Measurements from ENCODE around the gene FGFR4.

Gene FGFR4

DNA sequence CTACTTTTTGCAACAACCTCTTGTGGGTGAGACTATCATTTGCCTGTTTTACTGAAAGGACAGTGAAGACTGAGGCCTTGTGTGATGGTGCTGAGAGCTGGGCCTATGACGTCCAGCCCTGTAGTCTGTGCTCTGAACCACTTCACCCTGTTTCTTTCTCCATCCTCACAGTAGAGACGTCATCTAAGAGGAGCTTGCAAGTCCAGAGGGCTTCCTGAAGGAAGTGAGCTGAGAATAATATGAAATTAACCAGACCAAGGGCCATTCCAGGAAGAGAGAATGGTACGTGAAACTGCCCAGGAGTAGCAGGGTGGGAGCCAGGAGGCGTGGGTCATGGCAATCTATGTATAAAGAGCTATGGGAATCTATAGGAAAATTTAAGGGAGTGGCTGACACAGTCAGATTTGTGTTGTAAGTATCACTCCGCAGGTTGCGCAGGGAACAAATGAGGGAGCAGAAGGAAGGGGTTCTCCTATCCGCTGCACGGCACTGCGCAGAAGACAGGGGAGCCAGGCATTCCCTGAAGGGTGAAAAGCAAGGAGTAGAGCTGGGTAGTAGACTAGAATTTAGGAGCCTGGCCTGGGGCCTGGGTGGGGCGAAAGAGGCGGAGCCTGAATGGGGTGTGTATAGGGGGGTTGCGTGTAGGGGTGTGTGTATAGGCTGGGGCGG is 596 bp upstream of the FGFR4 start:
- DNase-seq (ENCODE audit: low spot score) = peak; percentile 47

- no peak for DNase-seq (ENCODE audit: low spot score)
Observed at GRCh38 chr5:177087398-177088005, 787 bp downstream of the FGFR4 start.

- DNase-seq (ENCODE audit: low spot score) = no peak
Observed at GRCh38 chr5:177089127-177089526, 2.4 kb downstream of the FGFR4 start.

GRCh38 chr5:177089825-177090641 is 3.3 kb downstream of the FGFR4 start:
- no peak for DNase-seq (ENCODE audit: low spot score)

DNA sequence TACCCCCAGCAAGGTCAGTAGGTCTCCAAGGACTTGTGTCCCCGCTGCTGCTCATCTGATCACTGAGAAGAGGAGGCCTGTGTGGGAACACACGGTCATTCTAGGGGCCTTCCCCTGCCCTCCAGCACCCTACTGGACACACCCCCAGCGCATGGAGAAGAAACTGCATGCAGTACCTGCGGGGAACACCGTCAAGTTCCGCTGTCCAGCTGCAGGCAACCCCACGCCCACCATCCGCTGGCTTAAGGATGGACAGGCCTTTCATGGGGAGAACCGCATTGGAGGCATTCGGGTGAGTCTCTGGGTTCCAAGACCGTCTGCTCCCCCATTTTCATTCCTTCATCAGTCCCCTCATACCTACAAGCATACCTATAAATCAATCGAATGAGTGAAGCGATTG is 4.1 kb downstream of the FGFR4 start:
- DNase-seq (ENCODE audit: low spot score) = no peak

DNA sequence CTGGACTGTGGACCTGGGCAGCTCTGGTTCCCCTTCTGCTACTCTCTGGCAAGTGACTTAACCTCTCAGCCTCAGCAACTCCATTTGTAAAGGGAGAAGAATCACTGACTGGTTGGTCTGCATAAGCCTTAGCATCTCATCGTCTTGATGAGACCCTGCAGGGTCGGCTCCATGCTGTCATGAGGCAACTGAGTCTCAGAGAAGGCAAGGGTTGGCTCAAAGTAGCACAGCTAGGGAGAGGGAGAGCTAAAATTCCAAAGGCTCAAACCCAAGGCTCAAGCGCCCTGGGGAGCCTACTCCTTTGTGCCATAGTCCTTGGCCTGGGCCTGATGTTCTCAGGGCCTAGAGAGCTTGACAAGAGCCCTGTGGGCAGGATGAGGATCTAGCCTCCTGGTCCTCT is 4.5 kb downstream of the FGFR4 start:
- no peak for DNase-seq (ENCODE audit: low spot score)

- no peak for DNase-seq (ENCODE audit: low spot score)
Observed at GRCh38 chr5:177092178-177093081, 5.7 kb downstream of the FGFR4 start.

DNA sequence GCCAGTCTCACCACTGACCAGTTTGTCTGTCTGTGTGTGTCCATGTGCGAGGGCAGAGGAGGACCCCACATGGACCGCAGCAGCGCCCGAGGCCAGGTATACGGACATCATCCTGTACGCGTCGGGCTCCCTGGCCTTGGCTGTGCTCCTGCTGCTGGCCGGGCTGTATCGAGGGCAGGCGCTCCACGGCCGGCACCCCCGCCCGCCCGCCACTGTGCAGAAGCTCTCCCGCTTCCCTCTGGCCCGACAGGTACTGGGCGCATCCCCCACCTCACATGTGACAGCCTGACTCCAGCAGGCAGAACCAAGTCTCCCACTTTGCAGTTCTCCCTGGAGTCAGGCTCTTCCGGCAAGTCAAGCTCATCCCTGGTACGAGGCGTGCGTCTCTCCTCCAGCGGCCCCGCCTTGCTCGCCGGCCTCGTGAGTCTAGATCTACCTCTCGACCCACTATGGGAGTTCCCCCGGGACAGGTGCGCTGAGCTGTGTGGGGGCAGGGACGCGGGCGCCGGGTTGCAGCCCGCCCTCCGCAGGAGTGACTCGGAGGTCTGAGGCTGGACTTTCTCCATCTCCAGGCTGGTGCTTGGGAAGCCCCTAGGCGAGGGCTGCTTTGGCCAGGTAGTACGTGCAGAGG is 6.5 kb downstream of the FGFR4 start:
- DNase-seq (ENCODE audit: low spot score) = no peak

- DNase-seq (ENCODE audit: low spot score) = no peak
Observed at GRCh38 chr5:177093803-177094202, 7.1 kb downstream of the FGFR4 start.

DNA sequence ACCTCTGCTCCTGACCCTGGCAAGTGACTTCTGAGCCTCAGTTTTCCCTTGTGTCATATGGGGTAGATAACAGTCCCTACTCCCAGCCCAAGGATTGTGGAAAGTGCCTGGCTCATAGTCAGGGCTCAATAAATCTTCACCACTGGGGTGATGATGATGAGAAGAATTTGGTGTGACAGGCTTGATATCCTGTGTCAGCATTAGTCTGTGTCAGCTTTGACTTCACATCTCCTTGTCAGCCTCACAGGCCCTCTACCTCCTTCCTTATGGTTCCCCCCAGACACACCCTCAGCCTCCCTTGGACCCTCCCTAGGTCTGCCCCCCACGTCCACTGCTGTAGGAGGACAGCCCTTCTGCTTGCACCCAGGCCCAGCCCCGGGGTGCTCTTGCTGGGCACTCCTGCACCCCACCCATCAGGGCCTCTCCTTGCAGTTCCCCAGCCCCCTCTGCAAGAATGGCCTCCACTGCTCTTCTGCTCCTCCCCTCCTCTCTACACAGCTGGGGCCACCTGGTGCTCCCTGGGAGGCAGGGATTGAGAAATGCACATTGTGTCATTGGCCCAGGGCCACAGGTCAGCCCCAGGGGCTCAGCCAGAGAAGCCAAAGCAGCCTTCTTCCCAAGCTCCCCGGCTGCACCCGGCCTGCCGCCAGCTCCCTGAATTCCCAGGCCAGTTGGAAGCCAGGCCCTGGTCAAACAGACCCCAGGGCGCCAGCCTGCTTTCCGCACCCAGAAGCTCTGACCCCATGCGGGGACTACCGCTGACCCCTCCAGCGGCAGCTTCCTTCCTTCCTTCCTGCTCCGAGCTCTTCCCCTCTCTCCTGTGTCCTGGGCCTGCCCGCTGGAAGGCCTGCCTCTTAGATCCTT is 7.7 kb downstream of the FGFR4 start:
- no peak for DNase-seq (ENCODE audit: low spot score)

GRCh38 chr5:177095088-177095669 is 8.5 kb downstream of the FGFR4 start:
- no peak for DNase-seq (ENCODE audit: low spot score)

- no peak for DNase-seq (ENCODE audit: low spot score)
Observed at GRCh38 chr5:177096162-177097015, 9.7 kb downstream of the FGFR4 start.

- no peak for DNase-seq (ENCODE audit: low spot score)
Observed at GRCh38 chr5:177097016-177097985, 10.6 kb downstream of the FGFR4 start.

GRCh38 chr5:177098120-177098469 is 11.4 kb downstream of the FGFR4 start:
- no peak for DNase-seq (ENCODE audit: low spot score)

GRCh38 chr5:177098470-177099141 is 11.9 kb downstream of the FGFR4 start:
- DNase-seq (ENCODE audit: low spot score) = no peak

- no peak for DNase-seq (ENCODE audit: low spot score)
Observed at GRCh38 chr5:177099422-177100093, 12.8 kb downstream of the FGFR4 start.

- no peak for DNase-seq (ENCODE audit: low spot score)
Observed at GRCh38 chr5:177100714-177101121, 14.0 kb downstream of the FGFR4 start.
